GM12878 (cell line): ENCODE data around the gene MDM4. TPM values are rescaled to one million over a fixed set of nuclear protein-coding genes. Genes with fewer than 3 reads are reported as not detected.

ENCODE experiments used
- ATAC-seq: fragments of 200-7000 bp; cut with Tn5 transposase; 3 replicates; pipeline ENCODE4 v1.9.1; 2020; ENCODE audit warnings: mild to moderate bottlenecking, moderate library complexity
- BruUV-seq: library from RNA; stranded (reverse); fragments of 400-500 nt; replicated peaks from 2 replicates; lab custom pipeline; 2021; lab: Mats Ljungman, UMichigan
- CTCF ChIA-PET: fragments of 300-600 bp; sonication (Branson Sonifier 250); formaldehyde crosslinking; extraction: SDS; loops from one replicate; lab custom pipeline; 2021; ENCODE audit warnings: inconsistent platforms; lab: Yijun Ruan, JAX
- POLR2A ChIA-PET: fragments of 350-600 bp; formaldehyde crosslinking; extraction: SDS; loops from one replicate; lab custom pipeline; 2021; ENCODE audit warnings: inconsistent platforms; lab: Charles Lee
- RAD21 ChIA-PET: fragments of 300-600 bp; sonication (Branson Sonifier 250); formaldehyde crosslinking; loops from one replicate; lab custom pipeline; 2023; ENCODE audit warnings: antibody characterized with exemption; ENCODE audit not compliant: unreplicated experiment; lab: Charles Lee
- SMC1A ChIA-PET: fragments of 300-600 bp; sonication (Branson Sonifier 250); formaldehyde crosslinking; loops from one replicate; lab custom pipeline; 2023; ENCODE audit not compliant: unreplicated experiment, uncharacterized antibody; lab: Charles Lee
- DNase-seq: peaks from one replicate; pipeline ENCODE4 v3.0.0-alpha.2; 2011; ENCODE audit warnings: low read depth, low spot score
- FAIRE-seq: peaks from 3 replicates; lab custom pipeline; 2011; peaks lifted over from hg19 to GRCh38; lab: Jason Lieb, UNC
- H2AFZ ChIP-seq: 2 replicates; pipeline ENCODE4 v1.6.0; 2011; ENCODE audit warnings: low read depth, low read length, control low read depth; ENCODE audit not compliant: control insufficient read depth
- H3K27ac ChIP-seq: 2 replicates; pipeline ENCODE4 v1.5.1; 2011; ENCODE audit warnings: control low read depth; ENCODE audit not compliant: control insufficient read depth, insufficient read depth
- H3K27me3 ChIP-seq, 2 experiments: replicated peaks in 1 of 2; 2 replicates each; pipeline versions ENCODE4 v1.6.0 to v1.6.1; 2011; ENCODE audit warnings: low read length in 1 of 2; ENCODE audit not compliant: control insufficient read depth in 2 of 2, insufficient read depth in 2 of 2
- H3K36me3 ChIP-seq, 2 experiments: 2 replicates each; pipeline ENCODE4 v1.5.1; 2011; ENCODE audit warnings: low read length in 1 of 2; ENCODE audit not compliant: control insufficient read depth in 2 of 2, insufficient read depth in 2 of 2
- H3K4me1 ChIP-seq: 2 replicates; pipeline ENCODE4 v1.6.1; 2011; ENCODE audit warnings: mild to moderate bottlenecking, low read length, moderate library complexity, mixed read lengths; ENCODE audit not compliant: control insufficient read depth, insufficient read depth
- H3K4me2 ChIP-seq: 2 replicates; pipeline ENCODE4 v1.6.0; 2011; ENCODE audit warnings: control low read depth; ENCODE audit not compliant: control insufficient read depth, insufficient read depth
- H3K4me3 ChIP-seq: fragments of 200-600 bp; sonication (generic); 2 replicates; pipeline ENCODE4 v1.5.1; 2016
- H3K79me2 ChIP-seq: 2 replicates; pipeline ENCODE4 v1.6.0; 2011; ENCODE audit warnings: low read length; ENCODE audit not compliant: control insufficient read depth, insufficient read depth
- H3K9ac ChIP-seq: 2 replicates; pipeline ENCODE4 v1.8.0; 2011; ENCODE audit warnings: low read length, control low read depth, mixed read lengths; ENCODE audit not compliant: control insufficient read depth, insufficient read depth
- H3K9me3 ChIP-seq: replicated peaks from 3 replicates; pipeline ENCODE4 v1.5.1; 2011; ENCODE audit warnings: mild to moderate bottlenecking, low read length; ENCODE audit not compliant: control insufficient read depth, insufficient read depth
- H4K20me1 ChIP-seq: 2 replicates; pipeline ENCODE4 v1.6.0; 2011; ENCODE audit not compliant: control insufficient read depth, insufficient read depth
- ATF2 ChIP-seq: IDR thresholded peaks from 2 replicates; pipeline ENCODE4 v1.6.1; 2012; ENCODE audit warnings: low read length, inconsistent platforms
- CTCF ChIP-seq, 3 experiments: IDR thresholded peaks in 2 of 3; conservative IDR thresholded peaks in 1 of 3; 2 replicates each; pipeline ENCODE4 v1.5.1; 2011; ENCODE audit warnings: low read depth in 3 of 3, low read length in 3 of 3, mild to moderate bottlenecking in 3 of 3, control low read depth in 2 of 3, moderate library complexity in 2 of 3, inconsistent platforms in 1 of 3, mixed read lengths in 1 of 3; ENCODE audit not compliant: control insufficient read depth in 2 of 3, insufficient read depth in 1 of 3; ENCODE audit errors: extremely low read depth in 1 of 3
- HCFC1 ChIP-seq: fragments of 150-350 bp; IDR thresholded peaks from 2 replicates; pipeline ENCODE4 v1.6.1; 2014; ENCODE audit warnings: low read length
- IKZF2 ChIP-seq, 2 experiments: fragments of 450-650 bp; IDR thresholded peaks; 2 replicates each; pipeline ENCODE4 v1.6.1; 2017; ENCODE audit warnings: mild to moderate bottlenecking in 2 of 2, moderate library complexity in 2 of 2
- IRF5 ChIP-seq: fragments of 450-650 bp; IDR thresholded peaks from 2 replicates; pipeline ENCODE4 v1.6.1; 2017; ENCODE audit warnings: borderline replicate concordance
- NFIC ChIP-seq: IDR thresholded peaks from 2 replicates; pipeline ENCODE4 v1.6.1; 2012; ENCODE audit warnings: low read depth, mild to moderate bottlenecking, inconsistent platforms, low read length, moderate library complexity
- NFXL1 ChIP-seq: fragments of 450-650 bp; IDR thresholded peaks from 2 replicates; pipeline ENCODE4 v1.6.1; 2017; ENCODE audit warnings: antibody characterized with exemption, mild to moderate bottlenecking, borderline replicate concordance
- SMAD1 ChIP-seq: fragments of 450-650 bp; IDR thresholded peaks from 2 replicates; pipeline ENCODE4 v1.6.1; 2018; ENCODE audit warnings: mild to moderate bottlenecking, low read depth; ENCODE audit not compliant: partially characterized antibody
- STAT1 ChIP-seq: fragments of 450-650 bp; conservative IDR thresholded peaks from 2 replicates; pipeline ENCODE4 v1.6.1; 2014; ENCODE audit warnings: antibody characterized with exemption, mild to moderate bottlenecking
- ZBED1 ChIP-seq: IDR thresholded peaks from 2 replicates; pipeline ENCODE4 v1.6.1; 2016; ENCODE audit warnings: borderline replicate concordance
- ZBTB33 ChIP-seq: fragments of 450-650 bp; IDR thresholded peaks from 2 replicates; pipeline ENCODE4 v1.6.1; 2017; ENCODE audit warnings: mild to moderate bottlenecking
- ZNF217 ChIP-seq: fragments of 450-650 bp; IDR thresholded peaks from 2 replicates; pipeline ENCODE4 v1.6.1; 2017; ENCODE audit warnings: antibody characterized with exemption, mild to moderate bottlenecking
- WGBS: methylation state at CpG from one replicate; pipeline ENCODE4 v1.1.6; 2016; ENCODE audit warnings: low lambda C conversion rate; ENCODE audit not compliant: insufficient replicate concordance, insufficient coverage; ENCODE audit errors: missing lambda C conversion rate; 5-methylcytosine and 5-hydroxymethylcytosine counted together
- in situ Hi-C: fragments of 300-500 bp; cut with MboI; formaldehyde crosslinking; loops from 9 replicates; pipeline ENCODE4 v1.14.3; 2018; ENCODE audit warnings: mixed read lengths
- intact Hi-C: fragments of 100-400 bp; cut with micrococcal nuclease; formaldehyde crosslinking; loops from one replicate; pipeline ENCODE4 v1.14.2; 2022; ENCODE audit not compliant: unreplicated experiment
- polyA plus RNA-seq, 11 experiments: library from polyadenylated mRNA; depleted of rRNA in 4 of 11; unstranded in 6 of 11; stranded (reverse) in 5 of 11; fragments of >200 nt; fragmentation: Nextera tagmentation in 4 of 11; fragmentation: Illumina TruSeq in 1 of 11; extraction: Ambion mirVana in 4 of 11; extraction: Trizol in 1 of 11; gene quantifications; 1 replicate in 1 of 11; 2 replicates in 10 of 11; pipeline versions ENCODE4 v1.2.1 to v1.2.3, GENCODE V29; 2011 to 2016; ENCODE audit warnings: inconsistent platforms in 2 of 11, missing spikeins in 2 of 11, low read depth in 1 of 11
- total RNA-seq, 4 experiments: library from RNA; depleted of rRNA in 3 of 4; stranded (reverse); fragments of >200 nt in 3 of 4; fragmentation: Illumina TruSeq in 1 of 4; extraction: Trizol in 1 of 4; gene quantifications; 2 replicates each; pipeline versions ENCODE4 v1.2.1 to v1.2.3, GENCODE V29; 2013 to 2021
- TF ChIP-seq, protein P1 (sequence below): fragments of 450-650 bp; IDR thresholded peaks from 2 replicates; pipeline ENCODE4 v1.6.1; 2017; ENCODE audit warnings: mild to moderate bottlenecking, moderate library complexity

MDM4 gene
- total and polyA plus RNA-seq, 10 of the 15 experiments (the other 5 are each of a cell fraction or from before 2014, with no cell fraction given): 2.5 to 74.4 (median 22.7) TPM

DNA sequence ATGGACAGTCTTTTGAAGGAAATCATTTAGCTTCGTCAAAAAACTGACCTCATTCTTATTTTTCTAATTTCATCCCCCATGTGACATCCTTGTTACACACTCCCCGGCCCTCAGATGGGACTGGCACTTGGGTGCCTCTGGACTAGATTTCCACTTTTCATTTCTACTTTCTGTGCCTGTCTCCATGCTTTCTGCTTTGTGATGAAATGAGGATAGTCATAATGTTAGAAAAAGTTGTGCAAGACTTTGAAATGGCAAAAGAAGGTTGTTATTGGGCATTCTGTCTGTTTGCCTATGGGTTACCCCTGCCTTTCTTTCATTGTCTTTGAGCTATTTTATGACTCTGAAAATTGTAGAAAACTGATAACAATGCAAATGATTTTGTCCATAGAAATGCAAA is 54.9 kb downstream of the MDM4 start:
- Histone ChIP-seq H3K4me1 (no peaks in the 10 kb centered on the region), H3K36me3 (peaks cover 0 to 11% of the 10 kb centered on the region in 2 experiments; a peak in 2 of 4 replicates), H3K27ac (no peak overlapping the region), H3K4me3 (no peak overlapping the region), H3K27me3 (no peaks in the 10 kb centered on the region), H3K79me2 (no peaks in the 10 kb centered on the region), H4K20me1 (no peaks in the 10 kb centered on the region), H3K4me2 (no peak overlapping the region), H3K9ac (no peak overlapping the region), H2AFZ (no peak overlapping the region), H3K9me3 (no peaks in the 10 kb centered on the region)
- in situ Hi-C loops (no loop called here), intact Hi-C loops (no loop called here)
- RAD21 ChIA-PET: interaction anchor here (1.3 to 1.6 kb wide), 2 partner anchors 193 to 236 kb away, joined by 3 read pairs; no protein-coding TSS in a partner anchor
- no TSS peak for BruUV-seq
- no peak for FAIRE-seq
- POLR2A ChIA-PET: no interaction called here
- CTCF ChIA-PET: interaction anchor here (11.0 kb wide), 1 partner anchor 235 kb away, joined by 279 read pairs; no protein-coding TSS in a partner anchor
- SMC1A ChIA-PET: interaction anchor here (1.3 to 8.3 kb wide), 2 partner anchors 191 to 236 kb away, joined by 8 to 85 read pairs; no protein-coding TSS in a partner anchor
- ATAC-seq: no peak
- no peak for DNase-seq
- WGBS: 95% methylated on average over 2 of the region's 2 CpGs
- no peak for TF ChIP-seq IRF5
- no peak for TF ChIP-seq ZBTB33
- TF ChIP-seq NFIC: no peak
- TF ChIP-seq ZBED1: no peak
- no peak for TF ChIP-seq ZNF217
- TF ChIP-seq IKZF2 (IDR thresholded peaks at IDR 0.05): no peak
- TF ChIP-seq CTCF (IDR thresholded peaks at IDR 0.05 in 2 of 3, conservative IDR thresholded peaks at IDR 0.05 in 1 of 3; ENCODE audit: control insufficient read depth in 2 of 3, extremely low read depth in 1 of 3, insufficient read depth in 1 of 3, low read depth in 3 of 3, low read length in 3 of 3): no peak
- no peak for TF ChIP-seq HCFC1
- TF ChIP-seq ATF2: no peak
- TF ChIP-seq NFXL1: no peak
- TF ChIP-seq SMAD1: no peak
- TF ChIP-seq, protein P1, sequence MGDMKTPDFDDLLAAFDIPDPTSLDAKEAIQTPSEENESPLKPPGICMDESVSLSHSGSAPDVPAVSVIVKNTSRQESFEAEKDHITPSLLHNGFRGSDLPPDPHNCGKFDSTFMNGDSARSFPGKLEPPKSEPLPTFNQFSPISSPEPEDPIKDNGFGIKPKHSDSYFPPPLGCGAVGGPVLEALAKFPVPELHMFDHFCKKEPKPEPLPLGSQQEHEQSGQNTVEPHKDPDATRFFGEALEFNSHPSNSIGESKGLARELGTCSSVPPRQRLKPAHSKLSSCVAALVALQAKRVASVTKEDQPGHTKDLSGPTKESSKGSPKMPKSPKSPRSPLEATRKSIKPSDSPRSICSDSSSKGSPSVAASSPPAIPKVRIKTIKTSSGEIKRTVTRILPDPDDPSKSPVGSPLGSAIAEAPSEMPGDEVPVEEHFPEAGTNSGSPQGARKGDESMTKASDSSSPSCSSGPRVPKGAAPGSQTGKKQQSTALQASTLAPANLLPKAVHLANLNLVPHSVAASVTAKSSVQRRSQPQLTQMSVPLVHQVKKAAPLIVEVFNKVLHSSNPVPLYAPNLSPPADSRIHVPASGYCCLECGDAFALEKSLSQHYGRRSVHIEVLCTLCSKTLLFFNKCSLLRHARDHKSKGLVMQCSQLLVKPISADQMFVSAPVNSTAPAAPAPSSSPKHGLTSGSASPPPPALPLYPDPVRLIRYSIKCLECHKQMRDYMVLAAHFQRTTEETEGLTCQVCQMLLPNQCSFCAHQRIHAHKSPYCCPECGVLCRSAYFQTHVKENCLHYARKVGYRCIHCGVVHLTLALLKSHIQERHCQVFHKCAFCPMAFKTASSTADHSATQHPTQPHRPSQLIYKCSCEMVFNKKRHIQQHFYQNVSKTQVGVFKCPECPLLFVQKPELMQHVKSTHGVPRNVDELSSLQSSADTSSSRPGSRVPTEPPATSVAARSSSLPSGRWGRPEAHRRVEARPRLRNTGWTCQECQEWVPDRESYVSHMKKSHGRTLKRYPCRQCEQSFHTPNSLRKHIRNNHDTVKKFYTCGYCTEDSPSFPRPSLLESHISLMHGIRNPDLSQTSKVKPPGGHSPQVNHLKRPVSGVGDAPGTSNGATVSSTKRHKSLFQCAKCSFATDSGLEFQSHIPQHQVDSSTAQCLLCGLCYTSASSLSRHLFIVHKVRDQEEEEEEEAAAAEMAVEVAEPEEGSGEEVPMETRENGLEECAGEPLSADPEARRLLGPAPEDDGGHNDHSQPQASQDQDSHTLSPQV: no peak
- TF ChIP-seq STAT1: no peak
